Measurements from ENCODE around the gene C9orf85. TPM values are rescaled to one million over a fixed set of nuclear protein-coding genes. Genes with fewer than 3 reads are reported as not detected.

C9orf85 gene
- total and polyA plus RNA-seq, 8 donors = 8.3 to 20.8 (median 18.2) TPM

- ATAC-seq (no peak), DNase-seq (no peak)
- intact Hi-C loops (cut with DNase I) = no loop called here
- Histone ChIP-seq H3K27ac (no peak overlapping the region), H3K4me1 (no peaks in the 10 kb centered on the region), H3K27me3 (no peaks in the 10 kb centered on the region), H3K36me3 (no peaks in the 10 kb centered on the region), H3K9me3 (no peaks in the 10 kb centered on the region), H3K4me3 (no peak overlapping the region)
- TF ChIP-seq CTCF (IDR thresholded peaks at IDR 0.05) = no peak
These were observed 17.4 kb downstream of the C9orf85 start for GRCh38 chr9:71928806-71929205.

GRCh38 chr9:71929223-71929622 lies 17.8 kb downstream of the C9orf85 start:
- Histone ChIP-seq H3K27ac (no peak overlapping the region), H3K27me3 (no peaks in the 10 kb centered on the region), H3K4me3 (no peak overlapping the region), H3K36me3 (no peaks in the 10 kb centered on the region), H3K4me1 (no peaks in the 10 kb centered on the region), H3K9me3 (no peaks in the 10 kb centered on the region)
- no peak for DNase-seq
- TF ChIP-seq CTCF (IDR thresholded peaks at IDR 0.05) = no peak
- ATAC-seq = no peak
- intact Hi-C loops (cut with DNase I) = no loop called here

GRCh38 chr9:71929791-71930440 lies 18.5 kb downstream of the C9orf85 start:
- intact Hi-C loops (cut with DNase I) = no loop called here
- Histone ChIP-seq H3K27me3 (no peaks in the 10 kb centered on the region), H3K9me3 (no peaks in the 10 kb centered on the region), H3K4me1 (no peaks in the 10 kb centered on the region), H3K4me3 (no peak overlapping the region), H3K36me3 (no peaks in the 10 kb centered on the region), H3K27ac (no peak overlapping the region)
- DNase-seq (no peak), ATAC-seq (no peak)
- TF ChIP-seq CTCF (IDR thresholded peaks at IDR 0.05) = no peak

GRCh38 chr9:71931166-71931565 lies 19.7 kb downstream of the C9orf85 start:
- Histone ChIP-seq H3K36me3 (no peaks in the 10 kb centered on the region), H3K9me3 (no peaks in the 10 kb centered on the region), H3K4me3 (no peak overlapping the region), H3K27ac (no peak overlapping the region), H3K4me1 (no peaks in the 10 kb centered on the region), H3K27me3 (no peaks in the 10 kb centered on the region)
- TF ChIP-seq CTCF (IDR thresholded peaks at IDR 0.05) = no peak
- ATAC-seq (no peak), DNase-seq (no peak)
- intact Hi-C loops (cut with DNase I) = no loop called here

GRCh38 chr9:71936066-71936465 lies 24.6 kb downstream of the C9orf85 start:
- intact Hi-C loops (cut with DNase I) = no loop called here
- Histone ChIP-seq H3K4me3 (no peak overlapping the region), H3K27me3 (no peaks in the 10 kb centered on the region), H3K36me3 (no peaks in the 10 kb centered on the region), H3K27ac (no peak overlapping the region), H3K9me3 (no peaks in the 10 kb centered on the region), H3K4me1 (no peaks in the 10 kb centered on the region)
- no peak for TF ChIP-seq CTCF (IDR thresholded peaks at IDR 0.05)
- DNase-seq (no peak), ATAC-seq (no peak)
